IPS-20b (cell line): ENCODE results near the gene ZFAND6.

Experiments
- H3K27ac ChIP-seq: one replicate; pipeline ENCODE4 v1.5.1; 2013; ENCODE audit warnings: low read length
- H3K27me3 ChIP-seq: 2 replicates; pipeline ENCODE4 v1.6.1; 2013; ENCODE audit warnings: mild to moderate bottlenecking, low read length, inconsistent platforms; ENCODE audit not compliant: insufficient read depth
- H3K36me3 ChIP-seq: 2 replicates; pipeline ENCODE4 v1.6.1; 2013; ENCODE audit warnings: low read depth, mild to moderate bottlenecking, inconsistent platforms, low read length, moderate library complexity; ENCODE audit not compliant: insufficient read depth
- H3K4me1 ChIP-seq: 2 replicates; pipeline ENCODE4 v1.6.1; 2013; ENCODE audit warnings: mild to moderate bottlenecking, control low read depth, inconsistent platforms, low read length, moderate library complexity; ENCODE audit not compliant: insufficient read depth
- H3K4me3 ChIP-seq: 2 replicates; pipeline ENCODE4 v1.5.1; 2013; ENCODE audit warnings: mild to moderate bottlenecking, low read length, inconsistent platforms
- H3K9ac ChIP-seq: 2 replicates; pipeline ENCODE4 v1.6.1; 2013; ENCODE audit warnings: low read depth, mild to moderate bottlenecking, inconsistent platforms, low read length, moderate library complexity
- H3K9me3 ChIP-seq: 2 replicates; pipeline ENCODE4 v1.6.1; 2013; ENCODE audit warnings: mild to moderate bottlenecking, low read depth, low read length, inconsistent platforms; ENCODE audit not compliant: insufficient read depth

The ZFAND6 gene

GRCh38 chr15:80184554-80184953, 125.1 kb downstream of the ZFAND6 start:
- H3K36me3 ChIP-seq: peaks cover 24% of the 10 kb centered on the region; the same call in 1 of the 2 replicates
- H3K4me1 ChIP-seq: peaks cover 10% of the 10 kb centered on the region
- no peak overlapping the region for H3K4me3 ChIP-seq
- no peak overlapping the region for H3K9ac ChIP-seq
- H3K9me3 ChIP-seq: no peaks in the 10 kb centered on the region
- no peaks in the 10 kb centered on the region for H3K27me3 ChIP-seq
- no peak overlapping the region for H3K27ac ChIP-seq

- no peaks in the 10 kb centered on the region for H3K27me3 ChIP-seq
- H3K4me1 ChIP-seq: peaks cover 10% of the 10 kb centered on the region
- H3K9ac ChIP-seq: no peak overlapping the region
- H3K4me3 ChIP-seq: no peak overlapping the region
- peaks cover 24% of the 10 kb centered on the region; the same call in 1 of the 2 replicates for H3K36me3 ChIP-seq
- H3K27ac ChIP-seq: no peak overlapping the region
- no peaks in the 10 kb centered on the region for H3K9me3 ChIP-seq
Measured at GRCh38 chr15:80185152-80185551, 125.7 kb downstream of the ZFAND6 start.

- H3K36me3 ChIP-seq: peaks cover 24% of the 10 kb centered on the region; the same call in 1 of the 2 replicates
- H3K9ac ChIP-seq: no peak overlapping the region
- H3K27ac ChIP-seq: no peak overlapping the region
- no peaks in the 10 kb centered on the region for H3K9me3 ChIP-seq
- no peaks in the 10 kb centered on the region for H3K27me3 ChIP-seq
- H3K4me1 ChIP-seq: peaks cover 10% of the 10 kb centered on the region
- no peak overlapping the region for H3K4me3 ChIP-seq
Measured at GRCh38 chr15:80186066-80186465, 126.6 kb downstream of the ZFAND6 start.

- H3K4me1 ChIP-seq: peaks cover 10% of the 10 kb centered on the region
- no peak overlapping the region for H3K27ac ChIP-seq
- no peak overlapping the region for H3K9ac ChIP-seq
- no peak overlapping the region for H3K4me3 ChIP-seq
- H3K9me3 ChIP-seq: no peaks in the 10 kb centered on the region
- H3K36me3 ChIP-seq: peaks cover 24% of the 10 kb centered on the region; the same call in 1 of the 2 replicates
- H3K27me3 ChIP-seq: no peaks in the 10 kb centered on the region
Measured at GRCh38 chr15:80186597-80186996, 127.1 kb downstream of the ZFAND6 start.
